Sigmoid colon (tissue), 4 donors: Measurements from ENCODE around the gene RBM25.

Experiments used
- CTCF ChIP-seq, 4 experiments: fragments of 450-650 bp in 3 of 4; fragments of 200-600 bp in 1 of 4; IDR thresholded peaks; one replicate each; pipeline ENCODE4 v1.5.1; 2016 to 2019; ENCODE audit warnings: antibody characterized with exemption in 4 of 4, mild to moderate bottlenecking in 3 of 4, moderate library complexity in 2 of 4
- EP300 ChIP-seq, 4 donors: sonication (generic); formaldehyde crosslinking; IDR thresholded peaks; one replicate each; pipeline ENCODE4 v1.6.1; 2017; ENCODE audit warnings: antibody characterized with exemption in 4 of 4
- POLR2A ChIP-seq, 2 donors: fragments of 450-650 bp; IDR thresholded peaks; one replicate each; pipeline ENCODE4 v1.6.1; 2016; ENCODE audit warnings: antibody characterized with exemption in 2 of 2, mild to moderate bottlenecking in 2 of 2, moderate library complexity in 2 of 2
- POLR2AphosphoS5 ChIP-seq, 4 donors: sonication (generic); formaldehyde crosslinking; IDR thresholded peaks; one replicate each; pipeline ENCODE4 v1.6.1; 2017; ENCODE audit warnings: antibody characterized with exemption in 4 of 4

- no peak for TF ChIP-seq CTCF (IDR thresholded peaks at IDR 0.05)
- no peak for TF ChIP-seq POLR2A (IDR thresholded peaks at IDR 0.05)
- no peak for TF ChIP-seq EP300 (IDR thresholded peaks at IDR 0.05)
- TF ChIP-seq POLR2AphosphoS5 (IDR thresholded peaks at IDR 0.05) = no peak
Measured at GRCh38 chr14:73102806-73103497, 44.6 kb downstream of the RBM25 start.
